NB4 (cell line): Measurements from ENCODE around the gene SNX18.
"Not testable (repeated sequence)": the region's sequence is repeated elsewhere in the genome, so short reads cannot be mapped to it uniquely, and the experiment has no call there.

Source experiments
- MYC ChIP-seq: IDR thresholded peaks from 2 replicates; pipeline ENCODE4 v1.6.1; 2011; ENCODE audit warnings: low read depth, low read length
- POLR2A ChIP-seq: IDR thresholded peaks from 2 replicates; pipeline ENCODE4 v1.6.1; 2011; ENCODE audit warnings: mild to moderate bottlenecking; ENCODE audit not compliant: insufficient read length; ENCODE audit errors: extremely low read depth
- TF ChIP-seq, protein P1 (sequence below): IDR thresholded peaks from one replicate; pipeline ENCODE4 v1.5.1; 2012; ENCODE audit warnings: low read depth, low read length
- TF ChIP-seq, protein P2 (sequence below): IDR thresholded peaks from 2 replicates; pipeline ENCODE4 v1.6.1; 2011; ENCODE audit warnings: low read depth, low read length

DNA sequence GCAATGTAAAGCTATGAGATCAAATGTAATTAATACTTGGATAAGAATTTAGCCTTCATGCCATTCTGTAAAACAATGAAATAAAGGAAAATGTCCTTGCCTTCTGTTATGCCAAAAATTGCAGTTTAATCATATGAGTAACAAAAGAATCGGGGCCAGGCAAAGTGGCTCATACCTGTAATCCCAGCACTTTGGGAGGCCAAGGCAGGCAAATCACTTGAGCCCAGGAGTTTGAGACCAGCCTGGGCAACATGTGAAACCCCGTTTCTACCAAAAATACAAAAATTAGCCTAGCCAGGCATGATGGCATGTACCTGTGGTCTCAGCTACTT is 27.9 kb upstream of the SNX18 start:
- not testable (repeated sequence) for TF ChIP-seq POLR2A, MYC
- TF ChIP-seq, protein P1, sequence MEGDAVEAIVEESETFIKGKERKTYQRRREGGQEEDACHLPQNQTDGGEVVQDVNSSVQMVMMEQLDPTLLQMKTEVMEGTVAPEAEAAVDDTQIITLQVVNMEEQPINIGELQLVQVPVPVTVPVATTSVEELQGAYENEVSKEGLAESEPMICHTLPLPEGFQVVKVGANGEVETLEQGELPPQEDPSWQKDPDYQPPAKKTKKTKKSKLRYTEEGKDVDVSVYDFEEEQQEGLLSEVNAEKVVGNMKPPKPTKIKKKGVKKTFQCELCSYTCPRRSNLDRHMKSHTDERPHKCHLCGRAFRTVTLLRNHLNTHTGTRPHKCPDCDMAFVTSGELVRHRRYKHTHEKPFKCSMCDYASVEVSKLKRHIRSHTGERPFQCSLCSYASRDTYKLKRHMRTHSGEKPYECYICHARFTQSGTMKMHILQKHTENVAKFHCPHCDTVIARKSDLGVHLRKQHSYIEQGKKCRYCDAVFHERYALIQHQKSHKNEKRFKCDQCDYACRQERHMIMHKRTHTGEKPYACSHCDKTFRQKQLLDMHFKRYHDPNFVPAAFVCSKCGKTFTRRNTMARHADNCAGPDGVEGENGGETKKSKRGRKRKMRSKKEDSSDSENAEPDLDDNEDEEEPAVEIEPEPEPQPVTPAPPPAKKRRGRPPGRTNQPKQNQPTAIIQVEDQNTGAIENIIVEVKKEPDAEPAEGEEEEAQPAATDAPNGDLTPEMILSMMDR: not testable (repeated sequence)
- TF ChIP-seq, protein P2, sequence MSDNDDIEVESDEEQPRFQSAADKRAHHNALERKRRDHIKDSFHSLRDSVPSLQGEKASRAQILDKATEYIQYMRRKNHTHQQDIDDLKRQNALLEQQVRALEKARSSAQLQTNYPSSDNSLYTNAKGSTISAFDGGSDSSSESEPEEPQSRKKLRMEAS: not testable (repeated sequence)
